HL-60 (cell line): ENCODE results near the gene RFLNA.

Experiments used
- DNase-seq, 2 experiments: peaks; one replicate each; pipeline ENCODE4 v3.0.0-alpha.2; 2010 to 2020; ENCODE audit warnings: low read depth in 1 of 2, low spot score in 1 of 2
- H3K27ac ChIP-seq: fragments of 250-450 bp; sonication (Bioruptor Pico); replicated peaks from 2 replicates; pipeline ENCODE4 v1.5.1; 2020; ENCODE audit warnings: mild to moderate bottlenecking, moderate library complexity
- H3K27me3 ChIP-seq: fragments of 250-450 bp; sonication (Bioruptor Pico); 2 replicates; pipeline ENCODE4 v1.5.1; 2021; ENCODE audit warnings: mild to moderate bottlenecking, moderate library complexity; ENCODE audit not compliant: insufficient read depth, poor library complexity, severe bottlenecking
- H3K4me3 ChIP-seq: replicated peaks from 2 replicates; pipeline ENCODE4 v1.5.1; 2011; ENCODE audit warnings: mild to moderate bottlenecking, control low read depth, low read length; ENCODE audit not compliant: insufficient read depth
- CTCF ChIP-seq: IDR thresholded peaks from one replicate; pipeline ENCODE4 v1.5.1; 2011; ENCODE audit warnings: low read length, control low read depth, inconsistent platforms; ENCODE audit not compliant: insufficient read depth
- GABPA ChIP-seq: IDR thresholded peaks from 2 replicates; pipeline ENCODE4 v1.6.1; 2012; ENCODE audit warnings: low read depth
- POLR2AphosphoS5 ChIP-seq: IDR thresholded peaks from 2 replicates; pipeline ENCODE4 v1.6.1; 2012; ENCODE audit warnings: low read depth
- REST ChIP-seq: IDR thresholded peaks from 2 replicates; pipeline ENCODE4 v1.6.1; 2012; ENCODE audit warnings: low read depth; ENCODE audit not compliant: insufficient replicate concordance
- SPI1 ChIP-seq: IDR thresholded peaks from 2 replicates; pipeline ENCODE4 v1.6.1; 2012; ENCODE audit warnings: low read depth, mild to moderate bottlenecking, borderline replicate concordance

RFLNA gene

GRCh38 chr12:124354400-124354799 is 59.5 kb downstream of the RFLNA start:
- no peaks in the 10 kb centered on the region for H3K27me3 ChIP-seq
- DNase-seq: no peak
- H3K27ac ChIP-seq: no peak overlapping the region
- TF ChIP-seq GABPA (no peak), SPI1 (no peak), REST (no peak), POLR2AphosphoS5 (no peak), CTCF (no peak)
- no peak overlapping the region for H3K4me3 ChIP-seq

GRCh38 chr12:124356221-124356620 is 61.3 kb downstream of the RFLNA start:
- DNase-seq: no peak
- H3K27me3 ChIP-seq: no peaks in the 10 kb centered on the region
- H3K27ac ChIP-seq: no peak overlapping the region
- no peak overlapping the region for H3K4me3 ChIP-seq
- TF ChIP-seq GABPA (no peak), REST (no peak), CTCF (no peak), SPI1 (no peak), POLR2AphosphoS5 (no peak)

GRCh38 chr12:124357616-124358015 is 62.7 kb downstream of the RFLNA start:
- no peak overlapping the region for H3K4me3 ChIP-seq
- TF ChIP-seq CTCF (no peak), REST (no peak), POLR2AphosphoS5 (no peak), GABPA (no peak), SPI1 (no peak)
- DNase-seq: no peak
- no peak overlapping the region for H3K27ac ChIP-seq
- no peaks in the 10 kb centered on the region for H3K27me3 ChIP-seq
